SH-SY5Y (cell line): ENCODE measurements around the gene LIG4.

Experiments used
- GATA2 ChIP-seq: IDR thresholded peaks from 2 replicates; pipeline ENCODE4 v1.6.1; 2011; ENCODE audit warnings: mild to moderate bottlenecking, low read depth, low read length
- GATA3 ChIP-seq: IDR thresholded peaks from 2 replicates; pipeline ENCODE4 v1.6.1; 2011; ENCODE audit warnings: low read depth, mild to moderate bottlenecking, low read length, moderate library complexity

The LIG4 gene

GRCh38 chr13:108212886-108213285, 2.5 kb downstream of the LIG4 start:
- TF ChIP-seq GATA2: no peak
- no peak for TF ChIP-seq GATA3

DNA sequence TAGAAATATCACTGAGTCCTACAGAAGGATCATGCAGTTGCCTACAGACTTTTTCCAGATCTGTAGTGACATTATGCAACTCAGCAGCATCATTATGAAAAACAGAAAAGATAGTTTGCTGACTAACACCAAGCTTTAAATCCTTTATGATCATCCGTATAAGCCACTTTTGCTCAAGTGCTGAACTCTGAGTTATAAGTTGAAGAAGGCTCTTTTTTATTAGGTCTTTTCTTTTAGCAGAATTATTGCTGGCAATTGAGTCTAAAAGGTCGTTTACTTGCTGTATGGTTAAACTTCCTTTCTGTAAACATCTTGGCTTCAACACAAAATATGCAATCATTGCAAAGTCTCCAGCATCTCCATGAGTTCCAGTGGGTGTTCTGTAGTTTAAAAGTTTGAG, 4.8 kb downstream of the LIG4 start:
- TF ChIP-seq GATA2: no peak
- TF ChIP-seq GATA3: no peak

DNA sequence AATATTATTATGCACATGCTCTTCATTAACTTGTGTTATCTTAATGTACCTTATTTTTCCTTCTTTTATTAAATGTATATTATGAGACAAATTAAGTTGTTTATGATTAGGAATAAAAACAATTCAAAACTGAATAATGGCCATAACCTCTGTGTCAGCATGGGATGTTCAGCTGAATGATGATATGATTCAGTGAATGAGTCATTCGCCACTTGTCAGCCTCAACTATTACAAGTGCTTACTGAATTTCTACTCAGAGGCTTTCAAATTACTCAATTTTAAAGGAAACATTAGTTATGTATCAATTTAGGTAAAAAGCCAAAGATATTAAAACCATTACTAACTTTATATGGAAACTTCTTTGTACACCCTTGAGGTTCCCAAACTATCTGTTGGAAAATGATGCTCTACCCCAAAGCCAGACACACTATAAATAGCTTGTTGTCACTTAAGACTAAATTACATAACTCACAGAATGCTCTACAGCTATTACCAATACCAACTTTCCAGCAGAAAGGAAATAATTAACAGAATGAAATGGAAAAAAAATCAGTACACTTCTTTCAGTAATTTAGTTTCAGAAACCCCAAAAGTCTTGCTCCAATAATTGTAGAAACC, 14.4 kb downstream of the LIG4 start:
- TF ChIP-seq GATA2 (no peak), GATA3 (no peak)

- TF ChIP-seq GATA2 (no peak), GATA3 (no peak)
Observed at GRCh38 chr13:108195861-108196260, 19.5 kb downstream of the LIG4 start.

GRCh38 chr13:108195146-108195545, 20.2 kb downstream of the LIG4 start:
- TF ChIP-seq GATA2 (no peak), GATA3 (no peak)

DNA sequence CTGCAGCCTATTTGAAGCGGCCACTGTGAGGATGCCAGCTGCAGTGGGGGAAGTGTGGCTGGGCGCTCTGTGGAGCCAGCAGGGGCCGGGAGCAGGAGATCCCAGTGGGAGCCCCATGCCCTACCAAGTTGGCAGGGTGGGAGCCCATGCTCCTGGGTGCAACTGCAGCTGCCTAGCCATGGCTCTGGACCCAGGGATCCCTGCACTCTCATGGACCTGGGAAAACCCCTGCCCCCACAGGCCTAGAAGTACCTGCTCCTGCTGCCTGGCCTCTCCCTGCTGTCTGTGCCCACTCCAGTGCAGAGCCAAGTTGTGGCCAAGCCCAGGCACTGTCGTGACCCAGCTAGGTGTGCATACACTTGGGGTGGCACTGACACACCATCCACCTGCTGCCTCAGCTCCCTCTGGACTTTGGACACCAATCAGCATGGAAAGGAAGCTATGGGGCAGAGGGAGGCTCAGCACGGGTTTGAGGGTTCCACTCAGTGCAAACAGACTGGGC, 20.9 kb downstream of the LIG4 start:
- TF ChIP-seq GATA3 (no peak), GATA2 (no peak)

DNA sequence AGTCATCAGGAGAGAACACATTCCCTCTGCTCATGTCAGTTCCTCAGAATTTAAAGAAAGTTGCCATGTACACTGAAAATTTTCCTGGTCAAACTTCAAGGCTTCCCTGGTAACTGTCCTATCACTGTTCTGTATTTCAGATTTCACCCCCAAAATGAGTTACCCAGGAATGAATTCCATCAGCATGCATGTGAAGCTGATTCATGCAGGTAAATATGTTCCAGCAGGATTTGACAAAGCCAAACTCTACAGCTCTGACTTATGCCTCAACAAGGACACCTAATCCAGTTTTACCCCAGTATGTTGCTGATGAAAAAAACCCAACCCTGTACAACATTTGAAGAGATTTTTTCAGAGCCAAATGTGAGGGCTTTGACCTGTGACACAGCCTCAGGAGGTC, 21.5 kb downstream of the LIG4 start:
- TF ChIP-seq GATA3: no peak
- no peak for TF ChIP-seq GATA2

DNA sequence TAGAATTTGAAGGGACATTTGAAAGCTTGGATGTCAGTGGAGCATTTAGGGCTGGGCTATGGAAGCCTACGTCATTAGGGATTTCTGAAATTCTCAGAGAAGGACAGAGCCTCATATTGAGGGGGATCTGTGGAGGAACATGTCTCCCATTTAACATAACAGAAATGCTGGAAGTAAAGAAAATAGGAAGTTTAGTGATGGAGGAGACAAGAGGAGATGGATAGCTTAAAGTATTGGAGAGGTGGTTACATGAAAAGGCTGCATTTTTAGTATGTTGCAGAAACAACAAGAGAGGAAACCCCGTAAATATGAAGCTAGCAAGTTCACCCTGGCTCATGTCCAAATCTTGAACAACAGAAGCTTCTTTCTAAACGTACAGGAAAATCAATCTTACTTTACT, 24.4 kb downstream of the LIG4 start:
- no peak for TF ChIP-seq GATA3
- no peak for TF ChIP-seq GATA2

- TF ChIP-seq GATA3: no peak
Observed at GRCh38 chr13:108188260-108188659, 27.1 kb downstream of the LIG4 start.

DNA sequence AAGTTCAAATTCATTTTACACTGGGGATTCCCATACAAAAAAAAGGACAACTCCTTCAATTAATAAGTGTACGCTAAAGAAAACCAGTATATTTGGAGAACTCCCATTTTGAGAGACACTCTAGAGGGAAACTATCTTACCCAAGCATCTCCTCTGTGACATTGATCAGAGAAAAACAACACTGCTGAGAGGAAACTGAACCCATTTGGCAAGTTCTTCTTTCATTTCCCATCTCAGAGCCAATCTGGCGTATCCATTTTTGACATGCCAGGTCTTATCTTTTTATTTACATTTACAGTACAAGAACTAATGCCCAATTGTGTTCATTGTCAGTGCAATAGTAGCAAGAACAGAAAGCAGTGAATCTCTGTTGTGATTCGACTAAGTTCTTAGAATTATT, 30.1 kb downstream of the LIG4 start:
- TF ChIP-seq GATA3: no peak
- TF ChIP-seq GATA2: peak; percentile 40; the same call in 1 of the 2 replicates

DNA sequence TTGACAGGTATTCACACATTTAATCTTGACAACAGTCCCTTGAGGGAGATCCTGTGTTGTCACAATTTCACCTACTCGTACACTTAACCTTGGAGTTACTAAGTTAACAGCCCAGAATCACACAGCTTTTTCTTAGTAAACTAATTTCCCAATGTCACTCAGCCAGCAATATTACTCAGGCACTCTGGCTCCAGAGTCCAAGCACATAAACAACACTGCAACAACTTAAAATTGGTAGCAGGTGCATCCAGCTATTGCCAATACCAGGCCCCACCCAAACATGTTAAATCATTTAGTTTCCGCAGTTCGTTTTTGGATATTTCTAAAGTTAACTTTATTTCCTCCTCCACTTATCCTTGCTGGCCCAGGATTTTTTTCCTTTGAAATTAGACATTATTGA, 32.7 kb downstream of the LIG4 start:
- TF ChIP-seq GATA2 (no peak), GATA3 (no peak)

DNA sequence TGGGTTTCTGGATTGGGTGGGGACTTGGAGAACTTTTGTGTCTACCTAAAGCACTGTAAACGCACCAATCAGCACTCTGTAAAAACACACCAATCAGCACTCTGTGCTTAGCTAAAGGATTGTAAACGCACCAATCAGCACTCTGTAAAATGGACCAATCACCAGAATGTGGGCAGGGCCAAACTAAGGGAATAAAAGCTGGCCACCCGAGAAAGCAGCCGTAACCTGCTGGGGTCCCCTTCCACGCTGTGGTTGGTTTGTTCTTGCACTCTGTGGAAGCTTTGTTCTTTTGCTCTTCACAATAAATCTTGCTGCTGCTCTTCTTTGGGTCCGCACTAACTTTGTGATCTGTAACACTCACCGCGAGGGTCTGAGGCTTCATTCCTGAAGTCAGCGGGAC, 37.3 kb downstream of the LIG4 start:
- TF ChIP-seq GATA2: no peak
- no peak for TF ChIP-seq GATA3

DNA sequence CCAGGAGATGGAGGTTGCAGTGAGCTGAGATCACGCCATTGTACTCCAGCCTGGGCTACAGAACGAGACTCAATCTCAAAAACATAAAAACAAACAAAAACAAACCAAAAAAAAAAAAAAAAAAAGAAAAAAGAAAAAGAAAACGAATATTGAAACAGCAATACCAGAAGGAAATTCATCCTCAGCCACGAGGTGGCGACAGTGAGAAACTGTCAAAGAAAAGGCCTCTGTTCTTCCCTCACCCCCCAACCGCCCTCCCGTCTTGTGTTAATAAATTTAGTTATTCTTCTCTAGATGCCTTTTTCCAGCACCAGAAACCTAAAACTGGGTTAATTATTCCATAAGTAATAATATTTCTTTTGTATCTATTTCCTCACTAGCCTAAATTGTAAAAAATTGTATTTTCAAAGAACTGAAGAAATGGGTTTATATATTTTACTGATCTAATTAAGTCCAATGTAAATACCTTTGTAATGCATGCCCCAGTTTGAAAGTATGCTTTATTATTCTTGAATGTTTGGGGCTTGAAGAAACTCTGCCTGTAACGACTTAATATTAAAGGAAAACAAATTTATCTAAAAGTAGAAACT, 38.6 kb downstream of the LIG4 start:
- no peak for TF ChIP-seq GATA3
- TF ChIP-seq GATA2: no peak

GRCh38 chr13:108168929-108169328, 46.4 kb downstream of the LIG4 start:
- TF ChIP-seq GATA2 (no peak), GATA3 (no peak)

GRCh38 chr13:108166078-108166477, 49.3 kb downstream of the LIG4 start:
- no peak for TF ChIP-seq GATA2
- no peak for TF ChIP-seq GATA3

DNA sequence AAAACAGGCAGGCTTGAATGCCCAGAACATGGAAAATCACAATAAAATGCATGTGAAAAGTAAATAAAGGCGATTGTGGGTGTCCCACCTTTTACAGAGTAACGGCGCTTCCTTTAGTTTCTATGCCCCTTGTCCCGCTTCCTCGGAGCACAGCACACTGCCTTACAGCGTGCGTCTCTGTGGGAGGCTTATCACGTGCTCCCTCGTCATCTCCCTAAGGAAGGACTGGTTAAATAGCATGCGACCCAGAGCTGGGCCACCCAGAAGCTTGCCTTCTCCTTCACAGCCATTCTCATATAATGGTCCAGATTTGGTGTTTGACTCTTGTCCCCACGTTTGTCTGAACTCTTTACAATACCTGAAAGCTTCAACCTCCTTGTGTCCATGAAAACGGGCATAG, 56.6 kb downstream of the LIG4 start:
- TF ChIP-seq GATA3 (no peak), GATA2 (no peak)
